NCI-H146 (cell line): ENCODE measurements around the gene JOSD1.
"Not testable (repeated sequence)": the region's sequence is repeated elsewhere in the genome, so short reads cannot be mapped to it uniquely, and the experiment has no call there.

Source experiments
- DNase-seq: peaks from one replicate; lab custom pipeline; 2025; lab: John Stamatoyannopoulos, UW

The JOSD1 gene

DNA sequence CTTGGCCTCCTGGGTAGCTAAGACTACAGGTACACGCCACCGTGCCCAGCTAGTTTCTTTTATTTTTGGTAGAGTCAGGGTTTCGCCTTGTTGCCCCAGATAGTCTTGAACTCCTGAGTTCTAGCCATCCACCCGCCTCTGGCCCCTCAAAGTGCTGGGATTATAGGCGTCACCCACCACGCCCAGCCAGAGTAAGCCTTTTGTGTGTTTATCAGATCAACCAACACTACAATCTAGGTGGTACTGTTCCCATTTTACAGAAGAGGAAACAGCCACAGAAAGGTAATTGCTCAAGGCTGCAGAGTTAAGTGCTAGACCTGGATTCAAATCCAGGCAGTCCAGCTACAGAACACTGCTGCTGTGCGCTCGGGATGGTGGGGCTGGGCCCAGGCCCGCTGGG lies 15.8 kb downstream of the JOSD1 start:
- no peak for DNase-seq

DNA sequence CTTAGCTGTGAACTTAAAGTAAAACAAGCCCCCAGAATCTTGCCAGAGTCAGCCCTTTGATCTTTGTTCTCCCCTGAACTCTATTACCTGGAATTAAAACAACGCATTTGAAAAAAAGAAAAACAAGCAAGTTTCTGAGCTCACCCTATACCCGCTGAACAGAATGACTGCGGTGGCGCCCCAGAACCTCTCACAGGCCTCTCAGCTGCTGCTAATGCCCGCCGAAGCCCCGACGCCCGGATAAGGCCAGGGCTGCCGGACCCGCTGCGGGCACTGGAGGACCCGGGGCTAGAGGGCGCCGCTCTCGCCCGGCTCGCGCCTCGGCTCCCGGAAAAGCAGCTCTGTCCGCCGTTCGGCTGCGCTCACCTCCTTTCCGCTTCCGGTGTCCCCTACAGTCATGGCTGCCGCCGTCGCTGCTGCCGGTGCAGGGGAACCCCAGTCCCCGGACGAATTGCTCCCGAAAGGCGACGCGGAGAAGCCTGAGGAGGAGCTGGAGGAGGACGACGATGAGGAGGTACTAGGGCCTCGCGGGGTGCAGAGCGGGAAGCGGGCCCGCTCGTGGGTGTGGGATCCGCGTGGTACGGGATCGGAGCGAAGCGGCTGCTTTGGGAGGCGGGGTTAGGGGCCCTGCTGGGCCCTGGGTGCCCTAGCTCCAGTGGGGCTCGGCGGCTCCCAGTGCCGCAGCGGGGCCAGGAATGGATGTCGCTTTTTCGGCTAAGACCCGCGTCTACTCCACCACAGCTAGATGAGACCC lies 19.0 kb downstream of the JOSD1 start, which contains the start of gene TOMM22:
TSS of gene TOMM22 (plus strand) at position 376 of the 754 bp plus-strand sequence. CDS start at position 398, 22 bp downstream.
- peak; percentile 80 for DNase-seq

GRCh38 chr22:38675833-38676232 lies 24.9 kb downstream of the JOSD1 start:
- no peak for DNase-seq

GRCh38 chr22:38674888-38675287 lies 25.9 kb downstream of the JOSD1 start:
- no peak for DNase-seq

- peak; percentile 27 for DNase-seq
Observed at GRCh38 chr22:38657045-38657909, 43.5 kb downstream of the JOSD1 start.

DNA sequence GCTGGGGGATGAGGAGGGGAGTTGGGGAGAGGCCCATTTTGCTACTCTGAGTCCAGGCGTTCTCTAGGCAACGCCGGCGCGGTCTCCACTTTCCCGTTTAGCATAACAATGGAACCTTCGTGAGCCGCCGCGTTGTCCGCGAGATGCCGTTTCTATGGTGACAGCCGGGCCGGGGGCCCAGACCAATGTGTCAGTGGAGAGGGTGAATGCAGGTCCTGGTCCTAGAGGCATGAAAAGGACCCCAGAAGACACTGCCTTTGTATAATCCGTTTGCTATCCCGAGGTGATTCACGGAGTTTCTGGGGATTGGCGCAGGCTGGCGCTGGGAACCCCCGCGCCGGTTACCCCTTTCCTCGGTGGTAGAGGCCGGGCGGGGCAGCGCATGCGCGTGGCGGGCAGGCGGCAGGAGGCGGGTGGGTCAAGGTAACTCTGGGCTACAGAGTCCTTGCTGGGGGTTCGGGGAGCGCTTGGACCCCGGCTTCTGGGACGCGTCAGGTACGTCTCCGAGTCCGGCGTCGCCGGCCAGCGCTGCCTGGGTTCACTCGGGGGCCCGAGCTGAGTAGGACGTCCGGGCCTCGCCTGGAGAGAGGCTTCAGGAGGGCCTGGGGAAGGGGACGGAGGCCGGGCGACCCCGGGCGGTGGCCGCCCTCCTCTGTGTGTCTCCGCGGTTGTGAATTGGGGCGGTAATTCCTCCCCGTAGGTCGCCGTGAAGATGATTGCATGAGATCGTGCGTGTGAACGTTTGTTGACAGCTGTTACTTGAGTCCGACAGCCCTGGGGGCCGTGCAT lies 44.3 kb downstream of the JOSD1 start, which contains the start of the genes CBY1 and FAM227A:
TSS of gene CBY1 (plus strand) at position 383 of the 789 bp plus-strand sequence. CDS start 11,417 bp downstream, outside the sequence.
TSS of gene FAM227A (minus strand) at position 137 of the 789 bp plus-strand sequence. CDS start 6,224 bp downstream, outside the sequence.
- peak; percentile 88 for DNase-seq

DNA sequence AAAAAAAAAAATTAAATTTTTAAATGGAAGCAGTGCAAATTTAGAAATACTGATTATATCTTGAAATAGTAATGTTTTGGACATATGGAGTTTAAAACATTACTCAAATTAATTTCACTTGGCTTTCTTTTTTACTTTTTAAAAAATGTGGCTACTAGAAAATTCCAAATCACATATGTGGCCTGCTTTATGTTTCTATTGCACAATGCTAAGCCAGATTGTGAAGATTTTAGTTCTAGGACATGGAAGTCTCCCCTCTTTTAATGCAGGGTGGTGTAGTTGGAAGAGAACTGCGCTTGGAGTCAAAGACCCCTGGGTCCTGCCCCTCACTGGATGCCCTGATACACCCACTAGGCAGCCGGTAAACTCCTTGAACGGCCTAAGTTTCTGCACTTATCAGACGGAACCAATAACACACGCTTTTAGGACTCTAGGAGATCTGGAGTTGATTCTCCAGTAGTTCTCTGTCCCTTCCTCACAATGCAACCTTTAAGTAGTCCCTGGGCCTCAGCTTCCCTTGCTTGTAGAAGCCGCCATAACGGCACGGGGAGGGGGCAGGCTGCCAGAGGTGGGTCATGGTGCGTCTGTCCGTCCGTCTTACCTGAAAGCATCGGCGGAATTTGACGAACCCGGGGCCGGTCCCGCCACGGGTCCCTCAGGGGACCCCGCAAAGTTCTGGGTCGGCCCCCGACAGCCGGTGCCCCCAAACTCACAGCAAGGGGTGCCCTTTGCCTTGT lies 45.1 kb downstream of the JOSD1 start:
- DNase-seq: peak; percentile 36

DNA sequence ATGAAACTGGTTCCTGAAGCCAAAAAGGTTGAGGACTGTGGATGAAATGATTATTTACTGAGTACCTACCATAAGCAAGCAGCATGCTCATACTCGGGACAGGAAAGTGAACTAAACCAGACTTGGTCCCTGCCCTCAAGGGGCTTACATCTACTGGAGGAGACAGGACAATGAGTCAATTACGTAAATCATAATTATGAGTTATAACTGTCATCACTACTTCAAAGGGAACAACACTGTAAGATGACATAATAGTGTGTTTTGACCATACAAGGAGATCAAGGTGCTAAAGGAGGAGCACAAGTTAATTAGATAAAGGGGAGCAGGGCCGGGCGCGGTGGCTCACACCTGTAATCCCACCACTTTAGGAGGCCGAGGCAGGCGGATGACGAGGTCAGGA lies 47.0 kb downstream of the JOSD1 start:
- no peak for DNase-seq

GRCh38 chr22:38652859-38653258 lies 47.9 kb downstream of the JOSD1 start:
- DNase-seq: no peak

- DNase-seq: no peak
Observed at GRCh38 chr22:38649841-38650522, 50.8 kb downstream of the JOSD1 start.

- no peak for DNase-seq
Observed at GRCh38 chr22:38645430-38645829, 55.3 kb downstream of the JOSD1 start.

- not testable (repeated sequence) for DNase-seq
Observed at GRCh38 chr22:38644245-38644644, 56.5 kb downstream of the JOSD1 start.

GRCh38 chr22:38641476-38642040 lies 59.2 kb downstream of the JOSD1 start:
- DNase-seq: no peak

DNA sequence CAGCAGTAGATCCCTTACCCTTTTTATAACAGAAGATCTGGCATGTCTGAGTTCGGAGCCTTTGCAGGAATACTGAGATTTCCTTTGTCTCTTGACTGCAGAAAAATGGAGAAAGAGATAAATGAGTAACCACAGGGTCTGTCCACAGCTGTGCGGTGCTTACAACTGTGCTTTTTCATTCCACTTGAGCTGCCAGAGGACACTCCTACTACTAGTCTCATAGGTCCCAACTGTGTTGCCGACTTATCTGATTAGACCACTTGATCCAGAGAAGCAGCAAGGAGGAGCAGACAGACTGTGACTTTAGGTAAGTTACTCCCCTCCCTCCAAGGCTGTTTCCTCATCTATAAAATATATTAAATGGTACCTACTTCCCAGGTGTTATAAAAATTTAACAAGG lies 62.0 kb downstream of the JOSD1 start:
- DNase-seq: no peak

GRCh38 chr22:38638216-38638615 lies 62.5 kb downstream of the JOSD1 start:
- no peak for DNase-seq
